HepG2 (cell line): ENCODE measurements around the gene EIF2B1. TPM values are rescaled to one million over a fixed set of nuclear protein-coding genes. Genes with fewer than 3 reads are reported as not detected.
A peak's percentile ranks its signal among the peaks of the same experiment; 100 is the strongest.

ENCODE experiments used
- ARID3A ChIP-seq: IDR thresholded peaks from 2 replicates; pipeline ENCODE4 v1.6.1; 2012; ENCODE audit warnings: low read depth, low read length, improper control_type of control experiment
- DNMT1 ChIP-seq: sonication (generic); formaldehyde crosslinking; IDR thresholded peaks from 2 replicates; pipeline ENCODE4 v1.5.1; 2020; ENCODE audit warnings: mild to moderate bottlenecking, missing genetic modification reagents
- GFI1 ChIP-seq: sonication (generic); formaldehyde crosslinking; IDR thresholded peaks from 2 replicates; pipeline ENCODE4 v1.5.0; 2020; ENCODE audit warnings: missing genetic modification reagents, mild to moderate bottlenecking, borderline replicate concordance
- KLF13 ChIP-seq: sonication (generic); formaldehyde crosslinking; IDR thresholded peaks from 2 replicates; pipeline ENCODE4 v1.4.0; 2020; ENCODE audit warnings: mild to moderate bottlenecking, missing genetic modification reagents
- MIER2 ChIP-seq: IDR thresholded peaks from 2 replicates; pipeline ENCODE4 v1.6.1; 2016; ENCODE audit warnings: missing biosample characterization, missing genetic modification reagents
- PAXIP1 ChIP-seq: sonication (generic); formaldehyde crosslinking; conservative IDR thresholded peaks from 2 replicates; pipeline ENCODE4 v1.4.0; 2020; ENCODE audit warnings: mild to moderate bottlenecking, missing genetic modification reagents, moderate library complexity
- ZFP36L1 ChIP-seq: sonication (generic); formaldehyde crosslinking; IDR thresholded peaks from 2 replicates; pipeline ENCODE4 v1.8.0; 2022; ENCODE audit warnings: mild to moderate bottlenecking, missing genetic modification reagents, moderate library complexity
- ZNF264 ChIP-seq: sonication (generic); formaldehyde crosslinking; IDR thresholded peaks from 2 replicates; pipeline ENCODE4 v1.4.0; 2020; ENCODE audit warnings: missing genetic modification reagents
- ZNF724P ChIP-seq: sonication (generic); formaldehyde crosslinking; IDR thresholded peaks from 2 replicates; pipeline ENCODE4 v1.8.0; 2022; ENCODE audit warnings: missing genetic modification reagents, borderline replicate concordance
- ZNF792 ChIP-seq: IDR thresholded peaks from 2 replicates; pipeline ENCODE4 v1.6.1; 2016
- polyA plus RNA-seq, 8 experiments: library from polyadenylated mRNA; depleted of rRNA in 3 of 8; stranded (reverse) in 7 of 8; unstranded in 1 of 8; fragments of >200 nt; fragmentation: Illumina TruSeq in 4 of 8; extraction: Trizol in 4 of 8; gene quantifications; 2 replicates each; pipeline versions ENCODE4 v1.2.1 to v1.2.3, GENCODE V29; 2011 to 2016; ENCODE audit warnings: low read depth in 4 of 8, missing spikeins in 1 of 8, mixed read lengths in 1 of 8; ENCODE audit not compliant: insufficient read depth in 1 of 8
- total RNA-seq, 5 experiments: library from RNA; depleted of rRNA; stranded (reverse); fragments of >200 nt; fragmentation: Illumina TruSeq; extraction: Trizol; gene quantifications; 2 replicates each; pipeline ENCODE4 v1.2.3, GENCODE V29; 2016; ENCODE audit warnings: low read depth in 1 of 5

Gene EIF2B1
- total and polyA plus RNA-seq, 2 of the 13 experiments (the other 11 are each of a cell fraction or from before 2014, with no cell fraction given), result 18.7 to 37.4 TPM

- no peak for TF ChIP-seq ARID3A
- TF ChIP-seq ZFP36L1 (CRISPR knock-in tag), result peak; percentile 72
- TF ChIP-seq GFI1 (CRISPR knock-in tag), result no peak; the same call in 1 of the 2 replicates
- TF ChIP-seq DNMT1 (CRISPR knock-in tag), result peak; percentile 90
- 0 out of 2 replicates have a peak, but pooled peaks have one; percentile 17 for TF ChIP-seq ZNF264 (CRISPR knock-in tag)
- peak; percentile 94 for TF ChIP-seq ZNF792 (CRISPR knock-in tag)
- peak; percentile 87; the same call in 1 of the 2 replicates for TF ChIP-seq KLF13 (CRISPR knock-in tag)
- 0 out of 2 replicates have a peak, but pooled peaks have one; percentile 33 for TF ChIP-seq ZNF724P
- peak; percentile 68 for TF ChIP-seq PAXIP1 (CRISPR knock-in tag)
- peak; percentile 51; the same call in 1 of the 2 replicates for TF ChIP-seq MIER2 (CRISPR knock-in tag)
Measured at GRCh38 chr12:123601602-123602489, 31.6 kb downstream of the EIF2B1 start, which contains the start of gene DDX55 (continued).
